ENCODE measurements around the gene MAD2L1BP. TPM values are rescaled to one million over a fixed set of nuclear protein-coding genes. Genes with fewer than 3 reads are reported as not detected.

The MAD2L1BP gene
- total and polyA plus RNA-seq, 2 of the 13 experiments (the other 11 are each of a cell fraction or from before 2014, with no cell fraction given): 54.2 to 55.5 TPM

GRCh38 chr6:43667245-43668150 lies 31.9 kb downstream of the MAD2L1BP start (continued):
- TF ChIP-seq EED (CRISPR knock-in tag; IDR thresholded peaks at IDR 0.05) (peak; percentile 88), NR2F2 (IDR thresholded peaks at IDR 0.05; ENCODE audit: borderline replicate concordance, low read depth) (no peak), ZNF569 (CRISPR knock-in tag; IDR thresholded peaks at IDR 0.05; ENCODE audit: borderline replicate concordance) (0 out of 2 replicates have a peak, but pooled peaks have one; percentile 68), GFI1 (CRISPR knock-in tag; IDR thresholded peaks at IDR 0.05; ENCODE audit: borderline replicate concordance) (peak; percentile 47; the same call in 1 of the 2 replicates), ZNF12 (CRISPR knock-in tag; IDR thresholded peaks at IDR 0.05) (no peak), ZBTB34 (CRISPR knock-in tag; IDR thresholded peaks at IDR 0.05) (no peak), ZNF674 (CRISPR knock-in tag; IDR thresholded peaks at IDR 0.05; ENCODE audit: low read depth) (no peak; the same call in 1 of the 2 replicates), ESRRA (CRISPR knock-in tag; IDR thresholded peaks at IDR 0.05; ENCODE audit: low read depth) (peak; percentile 65; the same call in 1 of the 2 replicates), KLF13 (CRISPR knock-in tag; IDR thresholded peaks at IDR 0.05) (0 out of 2 replicates have a peak, but pooled peaks have one; percentile 54), ZNF746 (CRISPR knock-in tag; IDR thresholded peaks at IDR 0.05) (peak; percentile 44; the same call in 1 of the 2 replicates), ZNF512 (CRISPR knock-in tag; IDR thresholded peaks at IDR 0.05) (peak; percentile 52; the same call in 1 of the 2 replicates), ZBTB40 (IDR thresholded peaks at IDR 0.05) (no peak), ZBTB40 (CRISPR knock-in tag; IDR thresholded peaks at IDR 0.05) (peak; percentile 47; the same call in 1 of the 2 replicates)
